ENCODE data around the gene RABGEF1.

- TF ChIP-seq, protein P1, sequence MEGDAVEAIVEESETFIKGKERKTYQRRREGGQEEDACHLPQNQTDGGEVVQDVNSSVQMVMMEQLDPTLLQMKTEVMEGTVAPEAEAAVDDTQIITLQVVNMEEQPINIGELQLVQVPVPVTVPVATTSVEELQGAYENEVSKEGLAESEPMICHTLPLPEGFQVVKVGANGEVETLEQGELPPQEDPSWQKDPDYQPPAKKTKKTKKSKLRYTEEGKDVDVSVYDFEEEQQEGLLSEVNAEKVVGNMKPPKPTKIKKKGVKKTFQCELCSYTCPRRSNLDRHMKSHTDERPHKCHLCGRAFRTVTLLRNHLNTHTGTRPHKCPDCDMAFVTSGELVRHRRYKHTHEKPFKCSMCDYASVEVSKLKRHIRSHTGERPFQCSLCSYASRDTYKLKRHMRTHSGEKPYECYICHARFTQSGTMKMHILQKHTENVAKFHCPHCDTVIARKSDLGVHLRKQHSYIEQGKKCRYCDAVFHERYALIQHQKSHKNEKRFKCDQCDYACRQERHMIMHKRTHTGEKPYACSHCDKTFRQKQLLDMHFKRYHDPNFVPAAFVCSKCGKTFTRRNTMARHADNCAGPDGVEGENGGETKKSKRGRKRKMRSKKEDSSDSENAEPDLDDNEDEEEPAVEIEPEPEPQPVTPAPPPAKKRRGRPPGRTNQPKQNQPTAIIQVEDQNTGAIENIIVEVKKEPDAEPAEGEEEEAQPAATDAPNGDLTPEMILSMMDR (IDR thresholded peaks at IDR 0.05), result no peak
- no peak for TF ChIP-seq ZFX (IDR thresholded peaks at IDR 0.05; ENCODE audit: borderline replicate concordance)
These were observed 107.6 kb downstream of the RABGEF1 start for GRCh38 chr7:66847879-66848790.
